Measurements from ENCODE around the gene GCSAM.
A peak's percentile ranks its signal among the peaks of the same experiment; 100 is the strongest.

Gene GCSAM

GRCh38 chr3:112128843-112129727, 4.0 kb downstream of the GCSAM start:
- no peak for DNase-seq

GRCh38 chr3:112127522-112128494, 5.2 kb downstream of the GCSAM start:
- no peak for DNase-seq

GRCh38 chr3:112126511-112126911, 6.5 kb downstream of the GCSAM start:
- no peak for DNase-seq

- no peak for DNase-seq
Measured at GRCh38 chr3:112124907-112125607, 8.0 kb downstream of the GCSAM start.

GRCh38 chr3:112123548-112123947, 9.5 kb downstream of the GCSAM start:
- DNase-seq, result no peak

GRCh38 chr3:112122870-112123269, 10.2 kb downstream of the GCSAM start:
- DNase-seq, result no peak

- DNase-seq, result no peak
Measured at GRCh38 chr3:112121577-112122547, 11.2 kb downstream of the GCSAM start.

GRCh38 chr3:112119962-112120836, 12.8 kb downstream of the GCSAM start:
- no peak for DNase-seq

GRCh38 chr3:112117841-112118571, 15.0 kb downstream of the GCSAM start:
- no peak for DNase-seq

GRCh38 chr3:112117415-112117814, 15.6 kb downstream of the GCSAM start:
- no peak for DNase-seq

GRCh38 chr3:112116748-112117186, 16.3 kb downstream of the GCSAM start:
- DNase-seq, result no peak

GRCh38 chr3:112115806-112116383, 17.2 kb downstream of the GCSAM start:
- DNase-seq, result no peak

- no peak for DNase-seq
Measured at GRCh38 chr3:112115161-112115739, 17.8 kb downstream of the GCSAM start.

- DNase-seq, result no peak
Measured at GRCh38 chr3:112114576-112115160, 18.4 kb downstream of the GCSAM start.

GRCh38 chr3:112111785-112112402, 21.2 kb downstream of the GCSAM start:
- DNase-seq, result peak; percentile 55

- peak; percentile 51 for DNase-seq
Measured at GRCh38 chr3:112109322-112109721, 23.7 kb downstream of the GCSAM start.

GRCh38 chr3:112104774-112105173, 28.3 kb downstream of the GCSAM start:
- no peak for DNase-seq

GRCh38 chr3:112101916-112102315, 31.1 kb downstream of the GCSAM start:
- DNase-seq, result no peak
